MM.1S (cell line): Measurements from ENCODE around the gene COL26A1.

Experiments
- EZH2 ChIP-seq: fragments of 300-600 bp; sonication (generic); optimal IDR thresholded peaks from 2 replicates; pipeline ENCODE3; 2017; ENCODE audit warnings: low read depth, mild to moderate bottlenecking, antibody characterized with exemption, low read length, mixed read lengths
- TF ChIP-seq, protein P1 (sequence below): fragments of 300-600 bp; sonication (generic); IDR thresholded peaks from 2 replicates; pipeline ENCODE4 v1.5.1; 2016; ENCODE audit warnings: antibody characterized with exemption, low read length, mixed read lengths

DNA sequence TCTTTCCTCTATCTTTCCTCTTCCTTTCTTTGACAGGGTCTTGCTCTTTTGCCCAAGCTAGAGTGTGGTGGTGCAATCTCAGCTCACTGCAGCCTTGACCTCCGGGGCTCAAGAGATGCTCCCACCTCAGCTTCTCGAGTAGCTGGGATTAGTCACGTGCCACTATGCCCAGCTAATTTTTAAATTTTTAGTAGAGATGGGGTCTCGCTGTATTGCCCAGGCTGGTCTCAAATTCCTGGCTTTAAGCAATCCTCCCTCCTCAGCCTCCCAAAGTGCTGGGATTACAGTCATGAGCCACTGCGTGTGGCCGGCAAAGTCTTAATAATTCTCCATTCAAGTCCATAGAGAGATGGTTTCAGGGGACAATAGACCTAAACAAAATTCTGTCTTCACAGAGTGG lies 40.2 kb downstream of the COL26A1 start:
- TF ChIP-seq, protein P1, sequence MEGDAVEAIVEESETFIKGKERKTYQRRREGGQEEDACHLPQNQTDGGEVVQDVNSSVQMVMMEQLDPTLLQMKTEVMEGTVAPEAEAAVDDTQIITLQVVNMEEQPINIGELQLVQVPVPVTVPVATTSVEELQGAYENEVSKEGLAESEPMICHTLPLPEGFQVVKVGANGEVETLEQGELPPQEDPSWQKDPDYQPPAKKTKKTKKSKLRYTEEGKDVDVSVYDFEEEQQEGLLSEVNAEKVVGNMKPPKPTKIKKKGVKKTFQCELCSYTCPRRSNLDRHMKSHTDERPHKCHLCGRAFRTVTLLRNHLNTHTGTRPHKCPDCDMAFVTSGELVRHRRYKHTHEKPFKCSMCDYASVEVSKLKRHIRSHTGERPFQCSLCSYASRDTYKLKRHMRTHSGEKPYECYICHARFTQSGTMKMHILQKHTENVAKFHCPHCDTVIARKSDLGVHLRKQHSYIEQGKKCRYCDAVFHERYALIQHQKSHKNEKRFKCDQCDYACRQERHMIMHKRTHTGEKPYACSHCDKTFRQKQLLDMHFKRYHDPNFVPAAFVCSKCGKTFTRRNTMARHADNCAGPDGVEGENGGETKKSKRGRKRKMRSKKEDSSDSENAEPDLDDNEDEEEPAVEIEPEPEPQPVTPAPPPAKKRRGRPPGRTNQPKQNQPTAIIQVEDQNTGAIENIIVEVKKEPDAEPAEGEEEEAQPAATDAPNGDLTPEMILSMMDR, result no peak
- no peak for TF ChIP-seq EZH2
